ENCODE results near the gene CD9.
A peak's percentile ranks its signal among the peaks of the same experiment; 100 is the strongest.
"Not testable (repeated sequence)": the region's sequence is repeated elsewhere in the genome, so short reads cannot be mapped to it uniquely, and the experiment has no call there.

Gene CD9

DNA sequence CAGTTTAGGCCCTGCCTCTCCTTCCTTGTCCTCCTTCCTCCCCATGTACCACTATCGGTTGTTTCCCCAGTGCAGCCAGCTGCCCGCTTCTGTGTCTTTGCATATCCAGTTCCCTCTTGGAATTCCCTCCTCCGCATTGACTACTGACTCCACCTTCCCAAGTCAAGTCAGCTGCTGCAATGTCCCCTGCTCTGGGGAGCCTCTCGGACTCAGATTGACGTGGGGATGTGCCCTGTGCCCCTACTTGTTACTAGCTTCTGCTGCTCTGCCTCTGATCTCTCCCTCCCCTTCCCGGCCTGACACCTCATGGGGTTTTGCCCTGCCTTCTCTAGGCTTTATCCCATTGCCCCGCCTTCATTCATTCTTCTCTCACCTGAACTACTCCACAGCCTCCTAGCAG lies 2.1 kb upstream of the CD9 start:
- no peak overlapping the region for H3K27ac ChIP-seq
- no peak for DNase-seq (ENCODE audit: low read depth, low spot score)

DNA sequence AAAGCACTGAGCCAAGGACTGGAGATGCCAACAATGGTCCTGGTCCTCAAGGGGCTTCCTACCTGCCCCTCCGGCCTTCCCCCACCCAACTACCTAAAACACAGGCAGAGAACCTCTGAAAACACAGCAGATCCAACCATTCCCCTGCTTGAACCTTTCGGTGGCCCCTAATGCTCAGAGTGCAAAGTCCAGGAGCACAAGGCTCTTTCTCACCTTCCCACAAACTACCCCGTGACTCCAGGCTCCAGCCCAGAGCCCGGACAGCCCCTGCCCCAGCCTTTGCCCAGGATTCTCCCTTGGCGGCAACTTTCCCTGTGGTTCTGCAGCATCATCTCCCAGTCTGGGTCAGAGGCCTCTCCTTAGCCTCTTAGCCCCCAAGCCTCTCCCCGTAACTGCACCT lies 1.6 kb upstream of the CD9 start:
- no peak for DNase-seq (ENCODE audit: low read depth, low spot score)
- H3K27ac ChIP-seq: no peak overlapping the region

DNA sequence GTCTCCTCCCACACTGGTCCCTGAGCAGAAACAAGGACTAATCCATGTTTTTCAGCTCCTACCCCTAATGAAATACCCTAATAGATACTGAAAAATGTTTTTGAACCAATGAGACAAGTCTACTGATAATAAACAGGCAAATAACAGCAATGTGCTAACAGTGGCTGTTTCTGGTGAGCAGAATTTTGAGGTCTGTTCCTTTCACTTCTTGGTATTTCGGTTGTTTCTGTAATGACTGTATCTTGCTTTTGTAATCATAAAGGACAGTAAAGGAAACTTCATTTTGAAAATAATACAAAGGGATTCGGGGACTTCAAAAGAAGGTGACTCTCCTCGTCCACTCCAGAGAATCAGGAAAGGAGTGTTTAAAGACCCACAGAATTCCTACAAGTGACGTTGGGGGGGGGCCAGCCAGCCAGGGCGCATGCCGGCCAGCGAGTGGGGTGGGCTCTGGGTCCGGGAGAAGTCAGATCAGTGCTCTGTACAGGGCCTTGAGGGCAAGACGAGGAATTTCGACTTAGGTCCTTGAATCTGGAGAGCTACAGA lies 1.1 kb upstream of the CD9 start:
- no peak for DNase-seq (ENCODE audit: low read depth, low spot score)
- peak overlapping the region; percentile 84 for H3K27ac ChIP-seq

DNA sequence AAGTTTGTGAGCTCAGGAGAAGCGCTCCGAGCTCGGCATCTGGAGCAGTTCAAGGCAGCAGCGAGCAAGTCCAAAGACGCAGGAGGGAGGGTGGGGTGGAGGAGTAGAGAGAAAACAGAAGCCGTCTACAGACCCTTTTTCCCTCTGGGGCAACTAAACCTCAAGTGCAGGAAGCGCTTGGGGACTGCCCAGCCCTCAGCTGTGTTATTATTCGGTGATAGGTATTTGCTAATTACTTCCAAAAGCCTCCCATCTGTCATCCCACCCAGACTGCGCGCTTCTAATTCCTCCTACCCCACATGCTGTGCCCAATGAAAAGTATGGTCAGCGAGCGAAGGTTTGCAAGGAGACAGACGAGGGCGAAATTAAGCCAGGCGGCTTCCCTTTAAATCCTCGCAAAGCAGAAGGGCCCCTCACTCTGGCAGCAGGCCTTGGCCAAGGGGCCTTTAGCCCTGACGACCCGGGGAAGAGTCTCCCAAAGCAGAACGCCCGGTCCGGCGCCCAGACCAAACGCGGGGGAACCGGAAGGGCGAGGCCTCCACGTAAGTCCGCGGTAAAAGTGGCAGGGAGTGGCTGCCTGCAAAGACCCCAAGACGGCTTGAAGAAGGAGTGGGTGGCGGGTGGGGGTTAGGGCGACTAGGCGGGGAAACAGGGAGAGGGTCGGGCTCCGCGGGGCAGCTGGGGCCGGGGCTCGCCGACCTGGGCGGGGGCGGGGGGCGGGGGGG lies 507 bp upstream of the CD9 start:
- DNase-seq (ENCODE audit: low read depth, low spot score): no peak
- H3K27ac ChIP-seq: peak overlapping the region; percentile 84

DNA sequence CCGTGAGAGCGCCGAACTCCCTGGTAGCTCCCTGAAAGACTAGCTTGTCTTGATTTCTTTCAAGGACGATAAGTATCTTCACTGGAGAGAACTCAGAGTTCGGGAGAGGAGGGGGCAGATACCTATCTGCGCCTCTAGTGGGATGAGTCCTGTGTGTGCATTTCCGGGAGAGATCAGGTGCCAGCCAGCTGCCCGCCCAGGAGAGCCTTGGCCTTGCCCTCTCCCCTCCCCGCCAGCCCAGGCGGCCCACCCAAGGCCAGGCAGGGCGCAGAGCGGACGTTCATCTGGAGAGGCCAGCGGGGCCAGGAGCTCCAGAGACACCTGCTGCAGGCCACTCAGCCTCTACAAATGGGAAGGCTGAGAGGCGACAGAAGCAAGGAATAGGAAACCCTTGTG lies 1.0 kb downstream of the CD9 start:
- H3K27ac ChIP-seq: peak overlapping the region; percentile 84
- no peak for DNase-seq (ENCODE audit: low read depth, low spot score)

DNA sequence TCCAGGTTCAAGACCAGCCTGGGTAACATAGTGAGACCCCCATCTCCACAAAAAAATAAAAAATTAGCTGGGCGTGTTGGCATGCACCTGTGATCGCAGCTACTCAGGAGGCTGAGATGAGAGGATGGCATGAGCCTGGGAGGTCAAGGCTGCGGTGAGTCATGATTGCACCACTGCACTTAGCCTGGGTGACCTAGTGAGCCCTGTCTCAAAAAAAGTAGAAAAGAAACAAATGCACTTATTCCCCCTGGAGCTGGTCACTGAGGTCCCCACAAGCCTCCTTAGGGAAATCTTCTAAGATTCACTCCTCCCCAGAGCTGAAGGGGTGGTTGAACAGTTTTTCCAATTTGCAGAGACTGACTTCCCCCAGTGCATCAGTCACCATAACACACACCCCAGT lies 1.6 kb downstream of the CD9 start:
- no peak for DNase-seq (ENCODE audit: low read depth, low spot score)
- H3K27ac ChIP-seq: peak overlapping the region; percentile 84

DNA sequence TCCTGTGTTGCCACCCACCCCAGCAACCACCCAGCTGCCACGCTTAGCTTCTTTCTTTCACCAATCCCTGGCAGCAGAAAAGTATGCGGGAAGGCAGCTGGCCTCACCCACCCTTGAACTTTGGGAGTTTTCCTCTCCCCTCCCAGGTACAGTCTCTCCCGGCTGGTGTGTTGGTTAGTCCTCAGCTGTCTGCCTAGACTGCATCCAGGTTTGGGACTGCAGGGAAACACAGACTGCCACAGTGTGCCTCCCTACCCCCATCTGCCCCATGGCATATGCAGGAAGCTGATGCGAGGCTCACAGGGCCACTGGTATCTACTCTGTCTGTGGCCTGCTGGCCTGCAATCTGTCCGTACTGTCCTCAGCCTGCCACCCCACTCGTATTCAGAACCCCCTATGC lies 2.1 kb downstream of the CD9 start:
- H3K27ac ChIP-seq: peak overlapping the region; percentile 84
- no peak for DNase-seq (ENCODE audit: low read depth, low spot score)

DNA sequence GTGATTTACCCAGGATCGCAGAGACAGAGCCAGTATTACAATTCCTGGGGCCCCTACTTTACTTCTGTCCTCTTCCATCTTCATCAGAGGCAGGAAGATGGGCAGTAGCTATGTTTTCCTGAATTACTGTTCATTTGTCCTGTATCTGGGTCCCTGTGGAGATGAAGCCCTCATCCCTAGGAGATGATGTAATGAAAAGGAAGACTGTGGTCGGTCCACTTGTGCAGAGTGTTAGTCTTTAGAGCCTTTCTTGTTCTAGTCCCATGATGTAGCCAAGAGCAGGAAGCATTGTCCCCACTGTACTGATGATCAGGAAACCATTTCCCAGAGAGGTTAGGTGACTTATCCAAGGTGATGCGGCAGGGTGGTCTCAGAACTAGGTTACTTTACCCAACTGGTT lies 2.6 kb downstream of the CD9 start:
- DNase-seq (ENCODE audit: low read depth, low spot score): no peak
- peak overlapping the region; percentile 84 for H3K27ac ChIP-seq

DNA sequence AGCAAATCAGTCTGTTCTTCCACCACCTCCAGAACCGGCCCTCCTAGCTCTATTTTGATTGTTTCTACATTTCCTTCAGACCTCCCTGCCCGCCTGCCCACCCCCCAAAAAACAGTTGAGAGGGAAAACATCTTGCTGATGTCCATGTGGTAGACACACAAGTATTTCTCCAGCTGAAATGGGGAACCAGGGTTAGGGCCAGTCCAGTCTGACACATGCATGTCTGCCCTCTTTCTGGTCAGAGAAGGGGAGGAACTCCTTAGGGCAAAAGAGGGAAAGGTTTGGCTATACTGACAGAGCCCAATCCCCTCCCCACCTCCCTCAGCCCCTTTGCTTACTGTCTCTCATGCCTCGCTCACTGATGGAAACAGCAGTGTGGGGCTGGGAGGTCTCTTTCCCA lies 3.4 kb downstream of the CD9 start:
- H3K27ac ChIP-seq: peak overlapping the region; percentile 84
- DNase-seq (ENCODE audit: low read depth, low spot score): no peak

DNA sequence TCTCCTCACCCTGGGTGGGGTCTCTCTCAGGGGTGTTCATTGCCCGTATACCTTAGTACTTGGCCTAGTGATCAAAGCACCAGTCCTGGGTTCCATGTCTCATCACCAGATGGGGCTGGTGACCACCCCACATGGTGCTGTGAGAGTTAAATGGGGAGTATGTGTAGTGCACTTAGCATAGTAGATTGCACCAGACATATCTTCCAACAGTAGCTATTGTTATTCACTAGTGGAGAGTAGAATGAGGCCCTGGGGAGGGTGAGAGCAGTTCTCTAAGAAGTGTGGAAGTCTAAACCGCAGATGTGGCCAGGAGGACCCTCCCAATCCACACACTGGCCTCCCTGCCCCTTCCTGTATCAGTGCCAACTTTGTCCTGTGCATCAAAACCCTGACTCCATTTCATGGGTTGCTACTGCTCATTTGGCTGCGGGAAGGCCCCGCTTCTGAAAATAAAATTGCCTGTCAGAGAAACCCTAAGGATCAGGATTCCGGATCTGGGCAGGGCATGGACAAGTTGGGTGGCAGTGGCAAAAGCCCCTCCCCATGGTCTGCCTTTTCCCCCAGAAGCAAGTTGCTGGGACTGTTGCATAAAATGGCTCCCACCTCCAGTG lies 4.4 kb downstream of the CD9 start:
- DNase-seq (ENCODE audit: low read depth, low spot score): no peak
- peak overlapping the region; percentile 99 for H3K27ac ChIP-seq

DNA sequence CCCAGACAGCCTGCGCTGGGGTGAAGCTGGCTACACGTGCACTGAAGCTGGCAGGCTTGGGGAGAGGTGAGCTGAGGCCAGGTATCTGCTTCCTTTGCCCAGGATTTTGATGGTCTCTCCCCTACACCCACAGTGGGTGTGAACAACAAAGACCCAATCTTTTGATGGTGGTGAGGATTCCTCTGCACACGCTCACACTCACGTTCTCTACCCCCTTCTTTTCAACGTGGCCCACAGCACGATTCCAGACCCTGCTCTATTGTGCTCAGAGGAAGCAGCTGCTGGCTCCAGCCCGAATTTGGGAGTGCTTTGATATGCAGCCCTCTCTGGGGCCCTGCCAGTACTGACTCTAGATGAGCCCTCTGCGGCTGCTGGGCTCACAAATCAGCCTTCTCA lies 4.9 kb downstream of the CD9 start:
- no peak for DNase-seq (ENCODE audit: low read depth, low spot score)
- H3K27ac ChIP-seq: peak overlapping the region; percentile 99

DNA sequence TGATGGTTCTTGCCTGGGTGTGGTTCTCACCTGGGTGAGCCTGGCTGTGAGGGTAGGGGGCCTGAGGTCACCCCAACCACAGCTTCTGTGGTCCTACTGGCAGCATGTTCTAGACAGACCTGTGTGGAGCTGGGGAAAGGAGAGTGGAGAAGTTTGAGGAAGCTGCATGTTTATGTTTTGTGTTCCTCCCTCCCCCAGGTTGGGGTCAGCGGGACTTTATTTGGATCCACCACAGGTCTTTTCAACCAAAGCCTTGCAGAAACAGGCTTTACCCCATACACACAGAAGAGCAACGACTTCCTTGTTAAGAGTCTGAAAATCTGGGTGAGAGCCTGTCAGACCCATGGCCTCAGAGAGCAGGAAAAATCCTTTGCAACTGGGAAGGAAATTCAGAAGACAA lies 5.6 kb downstream of the CD9 start:
- DNase-seq (ENCODE audit: low read depth, low spot score): no peak
- H3K27ac ChIP-seq: peak overlapping the region; percentile 99

DNA sequence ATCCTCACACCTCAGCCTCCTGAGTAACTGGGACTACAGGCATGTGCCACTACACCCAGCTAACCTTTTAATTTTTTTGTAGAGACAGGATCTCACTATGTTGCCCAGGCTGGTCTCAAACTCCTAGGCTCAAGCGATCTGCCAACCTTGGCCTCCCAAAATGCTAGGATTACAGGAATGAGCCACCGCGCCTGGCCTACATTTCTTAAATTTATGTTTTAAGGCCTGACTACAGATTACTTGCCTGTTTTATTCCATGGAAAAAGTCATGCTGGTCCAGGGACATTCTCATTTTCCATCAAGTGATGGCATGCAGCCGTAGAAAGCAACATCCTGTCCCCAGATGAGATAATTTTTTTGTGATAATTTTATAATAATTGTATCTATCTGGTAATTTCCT lies 6.1 kb downstream of the CD9 start:
- DNase-seq (ENCODE audit: low read depth, low spot score): no peak
- peak overlapping the region; percentile 99 for H3K27ac ChIP-seq

DNA sequence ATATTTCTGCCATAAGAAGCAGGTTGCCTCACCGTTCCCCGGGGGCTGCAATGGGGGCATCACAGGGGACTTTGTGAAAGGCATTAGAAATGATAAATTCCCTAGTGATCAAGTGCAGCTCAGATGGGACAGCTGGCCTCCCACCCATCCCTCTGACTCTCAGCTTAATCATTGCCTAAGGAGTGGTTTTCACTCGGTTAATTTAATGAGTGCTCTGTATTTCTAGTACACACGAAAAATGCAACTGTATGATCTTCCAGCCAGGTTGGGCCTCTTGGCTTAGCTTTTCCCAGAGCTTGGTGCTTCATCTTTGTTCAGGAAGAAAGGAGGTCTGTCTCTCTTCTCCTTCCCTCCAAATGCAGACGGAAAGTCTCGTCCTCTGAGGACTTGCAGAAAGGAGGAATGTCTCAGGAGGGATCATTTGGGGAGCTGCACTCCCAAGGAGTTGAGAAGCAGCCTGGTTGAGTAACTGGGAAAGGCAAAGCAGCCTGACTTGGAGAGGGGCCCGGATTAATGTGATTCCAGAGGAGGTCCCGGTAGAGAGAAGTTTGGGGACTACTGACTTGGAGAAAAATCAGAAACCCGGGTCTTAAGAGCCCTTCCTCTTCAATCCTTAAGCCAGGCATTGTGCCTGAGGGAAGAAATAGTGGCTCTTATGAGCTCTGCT lies 7.2 kb downstream of the CD9 start:
- no peak for DNase-seq (ENCODE audit: low read depth, low spot score)

DNA sequence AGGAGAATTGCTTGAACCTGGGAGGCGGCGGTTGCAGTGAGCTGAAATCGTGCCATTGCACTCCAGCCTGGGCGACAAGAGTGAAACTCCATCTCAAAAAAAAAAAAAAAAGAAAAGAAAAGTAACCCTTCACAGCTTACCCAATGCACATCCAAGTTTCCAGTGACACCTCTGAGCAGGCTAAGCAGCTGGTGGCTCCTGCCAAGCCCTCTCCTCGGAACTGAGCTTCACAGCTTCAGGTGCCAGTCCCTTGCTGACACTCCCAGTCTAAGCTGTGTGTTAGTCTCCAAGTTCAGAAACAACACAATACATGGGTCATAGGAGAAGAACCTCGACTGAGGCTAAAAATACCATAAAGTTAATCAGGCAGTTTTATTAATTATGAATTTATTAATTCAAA lies 7.9 kb downstream of the CD9 start:
- peak overlapping the region; percentile 99 for H3K27ac ChIP-seq

More for the DNA sequence above, 7.2 kb downstream of the CD9 start:
- peak overlapping the region; percentile 99 for H3K27ac ChIP-seq

DNA sequence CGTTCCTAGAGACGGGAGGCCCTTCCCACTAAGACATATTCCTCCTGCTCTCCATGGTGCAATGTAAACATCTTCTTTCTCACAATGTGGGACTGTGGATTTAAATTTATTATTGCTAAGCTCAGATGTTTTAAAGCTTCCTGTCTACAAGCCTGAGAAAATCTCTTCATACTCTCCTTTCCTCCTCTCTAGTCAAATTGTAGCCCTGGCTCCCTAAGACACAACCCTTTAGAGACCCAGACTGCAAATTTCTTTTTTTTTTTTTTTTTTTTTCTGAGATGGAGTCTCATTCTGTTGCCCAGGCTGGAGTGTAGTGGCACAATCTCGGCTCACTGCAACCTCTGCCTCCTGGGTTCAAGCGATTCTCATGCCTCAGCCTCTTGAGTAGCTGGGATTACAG lies 9.2 kb downstream of the CD9 start:
- DNase-seq (ENCODE audit: low read depth, low spot score): not testable (repeated sequence)
- peak overlapping the region; percentile 99 for H3K27ac ChIP-seq

More for the DNA sequence above, 7.9 kb downstream of the CD9 start:
- DNase-seq (ENCODE audit: low read depth, low spot score): no peak

DNA sequence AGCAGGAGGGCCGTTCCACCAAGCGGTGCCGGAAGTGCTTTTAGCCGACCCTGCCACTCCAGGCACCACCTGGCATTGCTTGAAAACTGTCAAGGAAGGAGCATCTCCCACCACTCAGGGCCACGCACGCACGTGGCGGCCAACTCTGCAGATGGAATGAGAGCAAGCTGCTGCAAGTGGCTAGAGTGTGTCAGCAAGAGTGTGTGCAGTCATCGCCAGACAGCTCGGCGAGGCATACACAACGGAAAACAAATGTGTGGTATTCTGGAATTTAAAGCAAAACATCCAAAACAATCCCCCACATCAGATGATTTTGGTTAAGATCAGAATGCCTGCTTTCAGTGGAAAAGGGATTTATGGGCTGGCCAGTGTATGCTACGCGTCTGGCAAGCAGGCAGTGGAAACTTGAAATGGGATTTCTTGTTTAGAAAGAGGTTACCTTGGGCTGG lies 11.2 kb downstream of the CD9 start:
- DNase-seq (ENCODE audit: low read depth, low spot score): no peak

DNA sequence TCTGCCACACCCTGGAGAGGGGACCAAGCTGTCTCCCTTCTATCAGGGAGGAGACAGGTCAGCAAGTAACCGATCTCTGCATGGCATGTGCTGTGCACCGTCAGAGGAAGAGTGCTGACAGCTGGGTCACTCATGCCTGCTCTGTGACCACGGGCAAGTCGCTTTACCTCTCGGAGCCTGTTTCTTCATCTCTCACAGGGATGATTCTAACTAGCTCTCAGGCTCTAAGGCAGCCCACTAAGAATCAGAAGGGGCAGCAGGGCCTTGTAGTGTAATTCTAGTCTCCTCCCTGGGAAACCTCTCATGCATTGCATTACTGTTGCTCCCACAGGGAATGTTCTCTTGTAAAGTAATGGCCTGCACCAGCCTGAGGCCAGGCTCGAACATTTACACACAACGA lies 11.9 kb downstream of the CD9 start:
- H3K27ac ChIP-seq: peak overlapping the region; percentile 99
- DNase-seq (ENCODE audit: low read depth, low spot score): no peak

More for the DNA sequence above, 11.2 kb downstream of the CD9 start:
- peak overlapping the region; percentile 99 for H3K27ac ChIP-seq

DNA sequence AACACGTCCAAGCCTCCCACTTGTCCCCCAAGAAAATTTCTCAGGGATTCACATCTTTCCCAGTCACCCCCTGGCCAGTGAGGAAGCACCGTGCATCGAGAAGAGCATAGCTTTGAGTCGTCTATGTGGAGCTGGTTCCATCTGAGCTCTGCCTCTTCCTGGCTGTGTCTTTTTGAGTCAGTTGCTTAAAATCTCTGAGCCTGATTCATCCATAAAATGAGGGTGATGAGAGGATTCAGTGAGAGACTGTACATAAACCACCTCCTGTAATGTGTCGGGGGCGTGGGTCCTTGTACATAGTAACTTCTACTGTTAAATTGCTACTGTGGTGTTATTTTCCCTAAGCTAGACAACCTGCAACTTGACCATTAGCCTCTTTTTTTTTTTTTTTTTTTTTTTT lies 13.8 kb downstream of the CD9 start:
- DNase-seq (ENCODE audit: low read depth, low spot score): no peak
- peak overlapping the region; percentile 99 for H3K27ac ChIP-seq

DNA sequence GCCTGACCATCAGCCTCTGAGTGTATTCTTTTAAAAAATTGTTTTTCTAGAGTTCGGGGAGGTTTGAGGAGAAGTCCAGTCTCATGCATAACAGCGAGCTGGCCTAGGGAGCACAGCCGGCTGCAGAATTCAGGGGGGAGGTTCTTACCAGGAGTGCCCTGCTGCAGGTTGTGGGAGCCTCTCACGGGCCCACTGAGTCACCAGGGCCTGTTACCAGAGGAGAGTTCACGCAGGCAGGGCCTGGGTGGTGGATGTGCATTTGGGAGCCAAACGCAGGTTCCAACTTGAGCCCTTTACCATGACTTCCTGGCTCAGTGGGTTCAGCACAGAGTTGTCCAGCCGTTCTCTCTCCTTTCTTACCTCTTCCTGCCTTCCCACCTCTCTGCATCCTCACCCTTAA lies 14.4 kb downstream of the CD9 start:
- peak; percentile 78 for DNase-seq (ENCODE audit: low read depth, low spot score)
- H3K27ac ChIP-seq: peak overlapping the region; percentile 99

DNA sequence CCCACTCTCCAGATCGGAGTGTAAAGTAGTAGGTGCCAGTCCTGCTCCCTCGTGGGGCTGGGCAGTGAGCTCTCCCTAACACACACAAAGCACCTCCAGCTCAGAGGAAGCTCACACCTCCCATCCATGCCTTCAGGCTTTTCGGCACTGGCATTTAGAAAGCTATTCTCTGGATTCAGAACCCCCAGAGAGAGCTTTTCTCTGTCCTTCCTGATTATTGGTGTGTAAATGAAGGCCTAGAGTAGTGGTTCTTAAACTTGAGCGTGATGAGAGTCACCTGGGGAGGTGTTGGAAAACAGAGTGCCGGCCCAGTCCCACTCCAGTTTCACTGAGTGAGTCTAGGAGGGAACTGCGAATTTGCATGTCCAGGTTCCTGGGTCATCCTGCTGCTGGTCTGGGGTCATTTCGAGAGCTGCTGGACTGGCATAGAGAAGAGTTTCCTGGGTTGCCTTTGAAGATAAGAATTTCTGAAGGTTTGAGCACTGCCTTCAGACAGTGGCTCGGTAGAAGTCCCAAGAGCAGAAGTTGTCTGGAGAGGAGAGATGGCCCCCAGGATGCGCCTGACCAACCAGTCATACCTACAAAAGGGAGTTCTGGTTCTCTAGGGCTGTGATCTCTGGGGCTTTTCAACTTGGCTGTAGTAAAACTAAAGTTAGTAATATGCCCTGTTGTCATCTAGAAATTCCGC lies 15.1 kb downstream of the CD9 start:
- DNase-seq (ENCODE audit: low read depth, low spot score): no peak
- peak overlapping the region; percentile 99 for H3K27ac ChIP-seq

All from epithelial cell of prostate (primary cell).